Measurements from ENCODE around the gene PADI2.
"Not testable (repeated sequence)": the region's sequence is repeated elsewhere in the genome, so short reads cannot be mapped to it uniquely, and the experiment has no call there.

Gene PADI2

DNA sequence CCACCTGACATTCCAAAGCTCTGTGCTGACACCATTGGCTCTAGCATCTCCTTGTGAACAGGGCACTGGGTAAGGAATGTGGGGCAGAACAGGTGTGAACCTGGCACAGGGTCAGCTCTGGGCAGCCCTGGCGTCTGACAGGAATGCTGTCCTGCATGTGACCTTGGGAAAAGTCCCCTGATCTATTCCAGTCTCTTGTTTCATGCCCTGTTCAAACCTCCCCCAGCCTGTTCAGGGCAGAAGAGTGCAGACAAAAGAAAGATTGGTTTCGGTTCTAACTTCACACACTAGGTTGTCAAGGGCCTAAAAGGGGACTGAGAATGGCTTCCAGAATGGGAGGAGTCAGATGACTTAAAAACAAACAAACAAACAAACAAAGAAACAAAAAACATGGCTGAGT is 37.8 kb downstream of the PADI2 start:
- no peak for DNase-seq (ENCODE audit: low read depth)

DNA sequence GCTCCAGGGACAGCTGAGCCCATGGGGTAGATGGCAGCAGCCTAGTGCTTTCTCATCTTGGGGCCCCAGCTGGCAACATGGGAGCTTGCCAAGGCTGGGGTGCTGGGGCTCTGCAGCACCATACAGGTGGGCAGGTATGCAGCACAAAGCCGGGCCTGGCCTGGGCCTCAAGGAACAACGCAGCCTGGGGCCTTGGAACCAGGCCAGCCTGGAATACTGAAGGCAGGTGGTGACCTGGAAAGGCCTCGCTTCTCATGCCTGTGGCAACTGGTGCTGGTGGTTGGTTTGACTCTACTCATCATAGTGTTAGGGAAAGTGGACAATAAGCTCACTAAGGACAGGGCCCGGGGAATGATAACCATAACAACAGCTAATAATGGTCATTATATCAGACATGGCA is 38.4 kb downstream of the PADI2 start:
- DNase-seq (ENCODE audit: low read depth): no peak

DNA sequence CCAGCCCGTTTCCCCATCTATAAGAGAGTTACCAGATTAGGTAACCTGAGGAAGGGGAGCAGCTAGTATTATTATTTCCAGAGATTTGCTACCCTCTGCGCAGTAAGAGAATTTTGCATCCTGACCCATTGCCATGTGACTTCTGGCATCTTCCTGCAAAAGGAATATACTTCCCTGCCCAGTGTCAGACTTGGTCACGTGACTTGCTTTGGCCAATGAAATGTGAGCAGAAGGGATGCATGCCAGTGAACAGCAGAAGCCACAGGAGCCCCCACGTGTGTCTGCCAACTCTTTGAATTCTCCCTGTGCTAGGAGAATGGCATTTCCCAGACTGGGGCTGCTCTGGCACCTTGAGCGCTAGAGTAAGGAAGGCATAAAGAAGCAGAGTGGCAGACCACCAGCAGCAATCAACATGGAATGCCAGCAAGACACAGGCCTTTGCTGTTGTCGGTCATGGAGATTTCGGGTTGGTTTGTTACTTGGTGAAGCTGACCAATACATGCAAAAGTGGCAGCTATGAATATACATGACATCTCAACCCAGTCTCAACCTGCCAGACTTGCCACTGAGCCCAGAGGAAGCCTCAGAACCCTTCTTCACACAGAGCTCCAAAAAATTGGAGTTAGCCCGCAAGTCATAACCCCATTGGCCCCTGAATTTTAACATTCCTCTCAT is 39.0 kb downstream of the PADI2 start:
- DNase-seq (ENCODE audit: low read depth): no peak

DNA sequence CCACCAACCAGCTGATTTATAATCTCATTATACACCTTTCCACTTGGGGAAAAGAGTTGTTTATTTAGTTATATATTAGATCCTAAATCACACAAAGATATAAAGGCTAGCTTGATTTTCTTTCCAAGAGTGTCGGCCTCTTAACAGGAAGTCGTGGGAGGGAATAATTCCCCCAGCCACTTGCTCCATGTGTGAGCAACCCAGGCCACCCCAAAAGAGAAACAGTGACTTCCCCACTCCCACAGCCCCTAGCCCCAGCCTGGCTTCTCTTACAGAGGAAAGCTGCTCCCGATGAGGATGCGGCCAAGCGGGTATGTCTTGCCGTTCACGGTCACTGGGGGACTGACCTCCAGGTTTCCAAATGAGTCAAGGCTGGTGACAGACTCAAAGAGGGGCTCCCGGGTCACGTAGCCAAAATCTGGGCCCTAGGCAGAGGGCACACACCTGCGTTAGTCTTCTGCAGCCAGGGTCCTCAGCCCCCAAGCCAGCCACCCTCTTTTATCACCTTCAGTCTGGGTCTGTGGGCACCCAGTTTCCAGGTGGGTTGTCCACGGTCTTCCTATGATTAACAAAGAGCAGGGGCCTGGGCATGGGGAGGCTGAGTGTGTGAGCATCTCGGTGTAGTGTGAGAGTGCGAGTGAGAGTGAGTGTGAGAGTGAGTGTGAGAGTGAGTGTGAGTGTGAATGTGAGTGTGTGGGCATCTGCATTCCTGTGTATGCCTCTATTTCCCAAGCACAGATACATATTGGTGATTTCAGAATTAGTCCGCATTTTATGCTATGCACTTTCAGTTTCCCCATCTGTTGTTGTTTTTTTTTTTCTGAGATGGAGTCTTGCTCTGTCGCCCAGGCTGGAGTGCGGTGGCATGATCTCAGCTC is 40.0 kb downstream of the PADI2 start:
- DNase-seq (ENCODE audit: low read depth): no peak

DNA sequence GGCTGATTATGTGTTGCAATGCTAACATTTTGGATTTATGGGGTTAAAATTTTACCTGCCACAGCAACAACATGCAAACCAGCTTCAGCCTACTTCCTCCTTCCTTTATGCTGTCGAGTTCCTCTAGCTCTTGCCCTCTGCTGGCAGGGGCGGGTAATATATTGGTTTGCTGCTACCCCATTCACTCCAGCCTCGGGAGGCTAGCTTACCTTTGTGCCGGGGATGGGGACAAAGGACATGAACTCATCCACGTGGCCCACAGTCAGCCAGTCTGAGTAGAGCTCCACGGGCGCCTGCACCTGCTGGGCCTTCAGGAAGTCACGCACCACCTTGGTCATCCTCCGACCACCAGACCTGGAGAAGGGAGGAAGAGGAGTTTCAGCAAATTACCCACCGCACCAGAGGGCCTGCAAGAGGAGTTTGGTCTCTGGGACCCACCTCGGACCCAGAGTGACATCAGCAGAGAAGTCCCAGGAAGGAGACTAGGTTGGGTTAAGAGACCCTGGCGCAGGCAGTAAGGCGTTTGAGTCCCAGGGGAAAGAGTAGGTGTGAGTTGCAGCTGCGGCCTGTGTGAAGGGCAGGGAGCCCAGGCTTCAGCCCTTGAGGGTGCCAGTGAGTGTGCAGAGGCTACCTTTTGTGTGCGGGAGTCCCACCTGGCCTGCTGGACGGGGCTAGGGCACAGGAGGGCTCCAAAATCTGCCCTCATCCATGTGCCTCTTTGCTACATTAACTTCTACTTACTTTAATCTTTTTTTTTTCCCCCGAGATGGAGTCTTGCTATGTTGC is 43.6 kb downstream of the PADI2 start:
- no peak for DNase-seq (ENCODE audit: low read depth)

DNA sequence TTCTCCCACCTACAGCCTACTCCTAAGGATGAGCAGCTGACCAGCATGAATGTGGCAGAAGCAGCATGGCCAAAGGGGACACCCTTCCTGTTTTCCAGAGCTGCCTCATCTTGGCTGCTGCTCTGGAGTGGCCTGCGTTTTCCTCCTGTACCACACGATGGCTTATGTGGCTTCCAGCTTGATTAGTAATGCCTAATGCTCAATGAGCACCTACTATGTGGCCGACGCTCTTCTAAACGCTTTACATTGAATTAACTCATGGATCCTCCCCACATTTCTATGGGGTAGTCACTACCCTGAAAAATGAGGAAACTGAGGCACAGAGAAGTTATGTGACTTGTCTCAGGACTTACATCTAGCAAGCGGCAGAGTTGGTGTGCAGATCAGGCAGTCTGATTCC is 47.5 kb downstream of the PADI2 start:
- DNase-seq (ENCODE audit: low read depth): no peak

DNA sequence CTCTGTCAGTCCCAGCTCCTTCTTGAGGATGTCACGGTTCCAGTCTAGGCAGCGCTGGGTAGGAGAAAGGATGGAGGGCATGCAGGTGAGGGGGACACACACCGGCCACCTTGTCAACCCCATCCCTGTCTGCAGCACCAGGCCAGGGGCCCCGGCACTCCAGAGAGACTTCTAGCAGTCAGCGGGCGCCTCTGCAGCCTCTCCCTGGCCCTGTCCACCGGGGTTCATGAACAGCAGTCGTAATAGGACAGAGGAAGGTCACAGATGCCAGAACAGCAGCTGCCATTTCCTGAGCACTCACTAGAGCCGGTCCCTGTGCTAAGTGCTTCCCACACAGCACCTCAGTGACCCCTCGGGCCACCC is 49.1 kb downstream of the PADI2 start:
- DNase-seq (ENCODE audit: low read depth): no peak

DNA sequence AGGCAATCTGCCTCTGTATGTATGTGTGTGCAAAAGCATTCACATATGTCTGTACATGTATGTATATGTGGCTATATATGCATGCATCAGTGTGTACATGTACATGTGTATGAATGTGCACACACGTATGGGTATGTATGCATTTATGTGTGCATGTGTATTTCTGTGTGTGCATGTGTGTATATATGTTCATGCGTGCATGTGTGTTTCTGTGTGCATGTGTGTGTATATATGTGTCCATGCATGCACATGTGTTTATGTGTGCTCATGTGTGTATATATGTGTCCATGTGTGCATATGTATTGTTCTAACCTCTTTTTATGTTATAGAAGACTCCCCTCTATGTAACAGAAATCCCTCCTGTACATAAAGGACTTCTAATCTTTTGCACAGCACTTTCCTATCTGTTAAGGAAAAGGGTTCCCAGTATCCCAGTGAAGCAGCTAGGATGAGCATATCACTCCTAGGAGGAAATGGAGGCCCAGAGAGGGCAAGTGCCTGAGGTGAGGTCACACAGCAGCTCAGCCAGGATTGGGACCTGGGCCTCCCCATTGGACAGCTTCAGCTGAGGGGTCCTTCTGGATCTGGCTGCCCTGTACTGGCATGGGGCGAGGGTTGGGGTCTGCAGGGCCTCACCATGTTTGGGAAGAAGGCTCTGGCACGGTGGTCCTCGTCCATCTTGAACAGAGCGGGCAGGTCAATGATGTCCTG is 49.6 kb downstream of the PADI2 start:
- DNase-seq (ENCODE audit: low read depth): no peak

DNA sequence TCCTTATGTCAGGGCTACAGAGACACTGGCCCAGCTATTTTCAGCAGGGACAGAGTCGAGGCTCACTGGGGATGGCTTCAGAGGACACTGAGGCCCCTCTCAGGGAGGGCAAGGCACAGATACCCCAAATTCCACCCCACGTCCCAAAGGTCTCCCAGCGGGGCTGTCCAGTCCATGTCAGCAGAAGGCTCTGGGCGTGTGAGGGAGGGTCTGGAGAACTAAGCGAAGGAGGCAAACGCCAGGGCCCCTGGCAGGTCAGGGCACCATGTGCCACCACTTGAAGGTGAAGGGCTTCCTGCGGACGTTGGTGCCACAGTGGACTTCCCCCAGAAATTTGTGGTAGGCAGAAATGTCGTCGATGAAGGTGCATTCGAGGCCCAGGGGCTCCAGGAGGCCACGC is 50.5 kb downstream of the PADI2 start:
- DNase-seq (ENCODE audit: low read depth): no peak

DNA sequence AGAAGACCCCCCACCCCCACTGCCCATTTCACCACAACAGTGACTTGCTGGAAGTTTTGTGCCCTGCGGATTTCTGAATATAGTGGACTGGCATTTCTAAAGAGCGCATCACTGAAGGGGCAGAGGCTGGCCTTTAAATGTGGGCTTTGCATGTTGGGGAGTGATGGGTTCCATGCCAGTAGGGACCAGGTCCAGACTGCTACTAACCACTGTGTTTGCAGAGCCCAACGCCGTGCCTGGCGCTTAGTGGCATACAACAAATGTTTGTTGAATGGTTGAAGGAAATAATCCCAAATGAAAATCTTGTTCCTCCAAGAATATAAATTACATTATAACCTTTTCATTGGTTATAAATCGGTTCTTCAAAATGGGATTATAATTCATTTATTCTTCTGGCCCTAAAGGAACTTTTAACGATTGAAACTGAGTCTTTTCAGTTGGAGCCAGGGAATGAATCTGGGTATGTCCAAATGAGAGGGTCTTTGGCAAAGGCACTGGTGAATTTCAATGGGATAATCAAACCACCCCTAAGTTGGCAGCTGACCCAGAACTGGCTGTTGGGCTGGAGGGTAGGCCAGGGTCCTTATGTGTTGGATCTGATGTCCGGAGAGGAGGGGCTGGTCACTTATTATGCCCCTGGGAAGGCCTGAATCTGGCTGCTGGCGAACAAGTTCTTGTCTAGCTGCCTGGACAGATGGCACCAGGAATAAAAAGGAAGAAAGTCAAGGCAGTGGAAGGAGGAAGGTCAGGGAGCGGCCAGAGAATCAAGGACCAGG is 51.6 kb downstream of the PADI2 start:
- DNase-seq (ENCODE audit: low read depth): no peak

DNA sequence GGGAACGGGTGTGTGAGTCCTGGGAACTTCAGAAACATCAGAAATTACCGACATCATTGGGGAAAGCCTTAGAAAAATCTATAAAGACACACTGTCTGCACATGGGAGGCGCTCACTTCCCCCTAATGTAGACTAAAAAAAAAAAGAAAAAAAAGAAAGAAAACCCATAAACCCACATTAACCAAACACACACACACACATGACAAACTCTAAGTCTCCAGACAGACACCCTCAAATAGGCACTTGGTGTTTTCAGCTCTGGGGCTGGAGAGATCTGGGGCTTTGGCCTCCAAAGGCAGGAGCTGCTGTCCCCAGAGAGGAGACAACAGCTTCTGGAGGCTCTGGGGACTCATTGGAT is 52.2 kb downstream of the PADI2 start:
- DNase-seq (ENCODE audit: low read depth): no peak

DNA sequence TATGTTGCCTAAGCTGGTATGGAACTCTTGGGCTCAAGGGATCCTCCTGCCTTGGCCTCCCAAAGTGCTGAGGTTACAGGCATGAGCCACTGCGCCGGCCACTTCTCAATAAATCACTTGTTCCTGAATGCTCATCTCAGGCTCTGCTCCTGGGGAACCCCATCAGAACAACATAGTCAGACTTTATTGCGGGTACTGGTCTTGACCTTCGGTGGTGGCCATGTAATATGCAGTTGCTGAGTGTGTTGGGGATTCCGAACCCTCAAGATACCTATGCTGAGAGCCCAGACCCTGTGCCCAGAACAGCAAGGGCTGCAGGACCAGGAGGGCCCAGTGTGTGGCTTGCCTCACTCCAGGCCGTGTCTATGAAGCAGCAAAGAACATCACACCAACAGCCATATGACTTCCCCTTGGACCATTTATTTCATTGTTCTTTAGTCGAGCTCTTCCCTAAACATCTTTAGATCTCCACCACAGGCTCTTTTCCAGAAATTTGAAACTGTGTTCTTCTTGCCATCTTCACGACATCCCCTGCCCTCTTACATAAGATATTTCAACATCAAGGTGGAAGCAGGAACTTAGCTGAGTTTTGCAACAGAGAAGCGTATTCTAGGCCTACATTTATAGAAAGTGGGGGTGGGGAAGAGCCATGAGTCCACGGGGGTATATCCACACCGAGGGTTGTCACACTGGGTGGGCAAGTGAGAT is 52.7 kb downstream of the PADI2 start:
- no peak for DNase-seq (ENCODE audit: low read depth)

DNA sequence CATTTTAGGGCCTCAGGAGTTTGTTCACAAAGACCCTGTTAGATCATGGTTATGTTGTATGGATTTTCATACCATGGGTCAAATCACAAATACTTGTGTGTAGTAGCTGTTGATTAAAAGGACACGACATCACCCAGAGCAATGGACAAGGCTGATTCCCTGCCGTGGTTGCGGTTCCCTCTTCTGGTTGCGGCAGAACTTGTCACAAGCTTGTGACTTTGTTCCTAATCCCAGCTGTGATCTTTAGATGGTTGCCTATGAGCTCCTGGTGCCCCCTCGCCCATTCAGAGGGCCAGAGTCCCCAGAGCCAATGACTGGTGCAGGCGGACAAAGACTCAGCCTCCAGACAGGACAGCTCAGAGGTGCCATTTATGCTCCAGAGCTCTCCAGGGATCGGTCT is 53.6 kb downstream of the PADI2 start:
- DNase-seq (ENCODE audit: low read depth): no peak

DNA sequence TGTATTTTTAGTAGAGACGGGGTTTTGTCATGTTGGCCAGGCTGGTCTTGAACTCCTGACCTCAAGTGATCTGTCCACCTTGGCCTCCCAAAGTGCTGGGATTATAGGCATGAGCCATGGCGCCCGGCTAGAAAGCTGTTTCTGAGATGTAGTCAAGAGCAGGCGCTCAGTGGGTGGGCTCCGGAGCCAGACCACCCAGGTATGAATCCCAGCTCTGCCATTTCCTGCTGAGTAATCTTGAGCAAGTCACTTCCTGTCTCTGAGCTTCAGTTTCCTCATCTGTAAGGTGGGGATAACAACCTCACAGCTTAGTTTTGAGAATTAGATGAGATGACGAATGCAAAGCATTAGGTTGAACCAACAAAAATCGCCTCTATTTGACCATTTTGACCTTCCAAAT is 56.5 kb downstream of the PADI2 start:
- DNase-seq (ENCODE audit: low read depth): not testable (repeated sequence)

DNA sequence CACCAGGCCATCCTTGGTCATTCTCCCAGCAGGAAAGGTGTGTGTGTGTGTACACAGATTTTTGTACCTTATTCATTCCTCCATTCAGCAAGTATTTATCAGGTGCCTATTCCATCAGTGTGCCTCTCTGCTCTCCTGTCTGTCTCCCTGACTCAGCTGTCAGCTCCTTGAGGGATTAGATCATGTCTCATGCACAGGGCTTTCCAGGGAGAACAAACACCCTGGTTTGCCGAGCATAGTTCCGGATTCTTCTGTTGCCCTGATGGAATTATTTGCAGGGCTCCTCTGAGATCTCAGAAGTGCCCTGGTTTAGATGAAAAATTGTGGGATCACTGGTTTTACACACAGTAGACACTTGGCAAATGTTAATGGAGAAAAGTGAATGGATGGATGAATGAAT is 57.4 kb downstream of the PADI2 start:
- no peak for DNase-seq (ENCODE audit: low read depth)

DNA sequence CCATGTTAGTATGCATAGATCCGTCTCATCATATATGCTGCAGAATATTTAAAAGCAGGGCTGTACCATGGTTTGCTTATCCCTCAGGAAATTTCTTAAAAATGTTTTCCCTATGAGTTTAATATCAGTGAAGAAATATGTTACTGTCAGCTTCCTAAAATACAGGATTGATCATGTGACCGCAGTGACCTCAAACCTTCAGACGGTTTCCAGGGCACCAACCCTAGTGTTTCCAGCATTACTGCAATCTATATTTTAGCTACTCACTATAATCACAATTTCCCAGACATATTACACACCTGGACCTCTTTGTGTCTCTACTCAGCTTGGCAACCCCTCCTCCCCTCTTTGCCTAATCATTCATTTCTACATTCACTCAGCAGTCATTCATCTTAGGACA is 57.8 kb downstream of the PADI2 start:
- no peak for DNase-seq (ENCODE audit: low read depth)

DNA sequence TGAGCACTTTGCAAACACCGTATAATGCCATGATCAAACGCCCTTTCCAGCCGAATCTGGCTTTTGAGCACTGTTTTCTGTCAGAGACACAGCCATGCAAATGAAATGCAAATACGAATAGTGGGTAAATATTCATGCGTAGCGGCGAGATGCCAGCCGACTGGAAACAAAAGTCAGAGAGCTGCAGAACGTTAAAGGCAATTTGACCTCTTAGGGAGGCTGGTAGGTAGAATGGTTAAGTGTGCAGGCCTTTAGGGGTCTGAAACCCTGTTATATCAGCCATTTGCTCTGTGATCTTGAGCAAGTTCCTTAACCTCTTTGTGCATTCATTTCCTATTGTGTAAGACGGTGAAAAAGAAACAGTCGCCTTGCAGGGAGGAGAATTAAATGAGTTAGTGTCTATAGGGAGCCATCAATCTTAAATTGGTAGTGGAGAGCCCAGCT is 58.9 kb downstream of the PADI2 start:
- no peak for DNase-seq (ENCODE audit: low read depth)

DNA sequence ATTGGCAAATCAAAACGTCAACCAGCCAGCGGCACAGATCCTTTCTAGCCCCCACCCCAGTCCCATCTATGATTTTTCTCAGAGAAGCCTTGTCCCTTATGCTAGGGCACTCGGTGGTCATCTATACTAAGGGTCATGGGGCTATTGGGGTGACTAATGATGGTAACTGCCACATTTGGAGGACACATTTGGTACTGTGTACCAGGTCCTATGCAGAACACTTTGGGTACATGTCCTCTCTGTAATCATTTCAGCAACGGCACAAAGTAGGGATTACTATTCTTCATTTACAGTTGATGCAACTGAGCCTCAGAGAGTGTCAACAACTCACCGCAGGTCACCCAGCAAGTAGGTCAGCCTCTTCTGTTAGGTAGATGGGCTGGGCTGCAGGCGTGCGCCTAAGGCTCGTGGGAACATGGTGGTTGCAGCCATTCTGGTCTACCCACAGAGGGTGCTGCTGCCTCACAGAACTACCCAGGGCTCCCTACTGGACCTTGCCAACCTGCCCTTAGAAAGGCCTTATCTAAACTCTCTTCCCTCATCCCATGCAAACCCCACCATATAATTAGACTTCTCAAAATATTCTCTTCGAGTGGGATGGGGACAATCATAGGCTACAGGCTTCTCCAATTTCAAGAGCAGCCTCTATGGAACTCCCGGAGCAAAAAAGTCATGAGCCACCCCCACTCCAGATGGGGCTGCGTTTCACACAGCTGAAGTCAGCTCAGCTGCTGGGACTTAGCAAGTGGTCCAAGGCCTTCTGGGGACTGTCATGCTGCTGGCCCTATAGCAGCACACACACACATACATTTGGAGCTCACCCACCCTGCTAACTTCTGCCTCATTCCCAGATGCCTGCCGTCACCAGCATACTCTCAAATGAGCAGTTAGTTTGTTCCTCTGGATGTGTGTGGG is 59.6 kb downstream of the PADI2 start:
- DNase-seq (ENCODE audit: low read depth): no peak

DNA sequence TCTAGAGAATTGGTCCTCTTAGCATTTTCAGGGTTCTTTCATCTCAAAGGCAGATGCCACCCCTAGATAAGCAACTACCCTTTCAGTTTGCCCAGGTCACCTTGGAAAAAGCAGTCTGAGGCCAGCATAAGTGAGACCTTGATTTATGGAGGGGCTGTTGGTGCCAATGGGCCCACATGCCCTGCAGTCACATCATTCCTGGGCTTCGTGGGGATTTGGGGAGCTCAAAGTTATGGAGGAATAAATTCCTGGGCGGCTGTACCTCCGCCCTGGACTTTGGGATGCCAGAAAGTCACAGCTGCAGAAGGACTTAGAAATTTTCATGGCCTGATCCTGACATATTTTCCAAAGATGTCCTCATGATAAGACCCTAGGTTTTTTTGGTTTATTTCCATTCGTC is 62.7 kb downstream of the PADI2 start:
- DNase-seq (ENCODE audit: low read depth): no peak

DNA sequence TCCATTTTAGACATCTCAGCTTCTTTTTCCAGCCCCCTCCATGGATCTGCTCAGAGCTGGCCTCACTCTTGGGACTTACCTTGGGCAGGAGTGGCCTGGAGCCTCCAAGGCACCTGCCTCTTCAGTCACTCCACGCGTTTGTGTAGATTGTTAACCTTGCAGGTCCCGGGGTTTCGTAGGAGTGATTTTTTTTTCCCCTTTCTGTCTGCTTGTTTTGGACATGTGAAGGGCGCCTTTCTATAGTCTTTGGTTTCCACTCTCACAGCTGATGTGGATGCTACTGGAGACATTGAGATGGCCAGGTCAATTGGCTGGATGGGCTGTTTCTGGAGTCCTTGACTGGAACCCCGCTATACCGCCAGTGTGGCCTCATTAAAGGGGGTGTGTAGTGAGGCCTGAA is 63.5 kb downstream of the PADI2 start:
- no peak for DNase-seq (ENCODE audit: low read depth)
